Measurements from ENCODE around the gene KMT2C.
"Not testable (repeated sequence)": the region's sequence is repeated elsewhere in the genome, so short reads cannot be mapped to it uniquely, and the experiment has no call there.

DNA sequence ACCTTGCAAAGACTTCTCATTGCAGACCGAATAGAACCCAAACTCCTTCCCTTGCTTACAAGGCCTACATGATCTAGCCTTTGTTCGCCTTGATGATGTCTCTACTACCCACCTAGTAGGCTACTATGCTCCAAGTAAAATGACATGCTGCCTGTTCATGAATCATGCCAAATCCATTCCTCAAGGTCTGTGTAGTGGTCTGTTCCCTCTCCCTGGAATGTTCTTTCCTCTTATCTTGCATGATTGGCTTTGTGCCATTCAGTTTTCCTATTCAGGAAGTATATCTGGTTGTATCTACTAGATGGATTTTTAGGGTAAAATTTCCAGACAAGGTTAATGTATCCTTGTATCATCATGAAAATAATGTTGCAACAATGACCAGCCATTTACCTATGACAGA, 165.4 kb downstream of the KMT2C start:
- TF ChIP-seq POLR2A (IDR thresholded peaks at IDR 0.05; ENCODE audit: low read depth, low read length); SPI1 (IDR thresholded peaks at IDR 0.05; ENCODE audit: low read depth, low read length); POLR2AphosphoS5 (IDR thresholded peaks at IDR 0.05; ENCODE audit: low read depth, low read length); TAF1 (IDR thresholded peaks at IDR 0.05; ENCODE audit: low read depth, low read length); PAX5 (IDR thresholded peaks at IDR 0.05; ENCODE audit: insufficient read depth, low read length, severe bottlenecking): not testable (repeated sequence)

All from GM12891 (cell line).